ENCODE results near the gene MSI2. TPM values are rescaled to one million over a fixed set of nuclear protein-coding genes. Genes with fewer than 3 reads are reported as not detected.

The MSI2 gene
- total RNA-seq, 2 experiments from 2014 or later, result 87.6 to 96.0 TPM

DNA sequence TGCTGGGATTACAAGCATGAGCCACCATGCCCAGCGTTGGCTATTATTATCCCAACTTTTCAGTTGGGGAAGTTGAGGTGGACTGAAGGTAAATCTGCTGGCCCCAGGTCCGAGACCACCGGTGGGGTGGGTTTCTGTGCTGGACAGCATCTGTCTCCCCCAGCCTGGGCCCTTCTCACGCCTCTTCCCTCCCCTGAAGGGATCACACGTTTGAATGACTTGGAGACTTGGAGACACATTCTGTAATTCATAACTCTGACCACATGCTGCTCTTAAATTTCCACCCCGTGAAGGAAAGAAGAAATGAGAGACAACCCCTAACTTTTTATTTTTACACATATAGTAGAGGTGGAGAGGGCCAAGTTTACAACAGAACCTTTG, 109.8 kb downstream of the MSI2 start:
- CTCF ChIA-PET, result no interaction called here
- POLR2A ChIA-PET, result no interaction called here
- Mint-ChIP-seq H3K27me3 (no peaks in the 10 kb centered on the region), H3K4me1 (peaks cover 5% of the 10 kb centered on the region), H3K36me3 (ENCODE audit: low read depth) (peaks cover 2% of the 10 kb centered on the region), H3K27ac (no peak overlapping the region), H3K4me3 (no peak overlapping the region), H3K9me3 (no peaks in the 10 kb centered on the region)
- no peak for DNase-seq

DNA sequence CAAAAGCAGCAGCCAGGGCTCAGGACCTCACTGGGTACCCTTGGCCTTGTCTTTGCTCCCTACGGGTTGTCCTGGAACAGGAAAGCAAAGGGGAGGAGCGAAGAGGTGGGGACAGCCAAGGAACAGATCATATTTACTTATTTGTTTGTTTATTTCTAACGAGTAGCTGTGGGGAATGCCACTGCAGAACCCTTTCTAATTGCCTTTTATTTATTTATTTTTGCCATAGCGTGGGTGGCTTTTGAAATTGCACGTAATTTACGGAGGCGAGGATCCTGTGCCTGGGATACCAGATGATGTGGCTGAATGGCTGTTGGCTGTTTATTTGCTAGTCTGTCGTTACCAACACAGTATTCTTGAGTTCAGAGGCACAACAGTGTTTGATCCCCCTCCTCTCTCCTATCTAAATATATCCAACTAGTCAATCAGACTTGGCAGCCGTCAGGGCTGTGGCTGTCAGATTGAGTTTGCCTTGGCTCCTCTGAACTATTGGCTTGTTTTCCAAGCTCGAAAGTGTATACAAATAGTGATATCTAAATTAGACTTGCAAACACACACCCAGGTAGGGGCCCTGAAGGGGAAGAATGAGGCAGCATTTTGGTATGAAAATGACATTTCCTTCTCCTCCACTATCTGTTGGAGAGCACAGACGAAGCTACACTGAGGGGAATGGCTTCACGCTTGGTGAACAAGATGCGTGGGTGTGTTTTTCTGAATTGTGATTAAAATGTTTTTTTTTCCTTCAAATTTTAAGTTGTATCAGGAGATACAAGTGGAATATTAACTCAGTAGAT, 110.4 kb downstream of the MSI2 start:
- POLR2A ChIA-PET, result interaction anchor here (0.6 to 0.7 kb wide), 2 partner anchors 40 to 373 kb away, joined by 3 to 5 read pairs; no protein-coding TSS in a partner anchor

DNA sequence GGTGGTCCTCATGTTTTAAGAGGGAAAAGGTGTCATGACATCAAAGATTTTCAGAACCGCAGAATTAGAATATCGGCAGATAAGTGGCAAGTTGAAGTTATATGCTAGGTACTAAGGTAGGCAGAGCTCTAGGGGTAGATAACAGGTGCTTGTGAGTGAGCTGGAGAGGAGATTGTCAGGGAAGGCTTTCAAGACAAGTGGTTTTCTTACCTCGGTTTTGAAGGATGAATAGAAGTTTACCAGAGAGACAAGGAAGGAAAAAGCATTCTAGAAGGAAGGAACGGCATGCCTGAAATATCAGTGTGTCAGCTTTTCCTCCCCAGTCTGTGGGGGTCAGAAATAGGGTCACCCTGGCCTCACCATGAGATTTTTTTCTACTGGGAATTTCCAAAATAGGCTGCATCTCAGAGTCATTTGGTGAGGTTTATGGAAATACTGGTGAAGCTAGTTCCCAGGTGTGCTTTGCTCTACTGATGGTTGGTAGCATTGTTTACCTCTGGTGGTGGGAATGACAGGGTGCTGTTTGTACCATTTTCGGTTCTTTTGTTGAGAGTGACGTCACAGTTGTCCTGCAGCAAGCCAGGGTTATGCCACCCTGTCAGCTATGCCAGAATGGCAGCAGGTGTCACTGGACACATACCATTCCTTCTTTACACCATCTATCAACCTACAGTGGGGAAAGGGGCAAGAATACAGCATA, 112.5 kb downstream of the MSI2 start:
- H3K27ac Mint-ChIP-seq, result no peak overlapping the region
- peaks cover 1% of the 10 kb centered on the region for H3K9me3 Mint-ChIP-seq
- H3K36me3 Mint-ChIP-seq (ENCODE audit: low read depth), result peaks cover 8% of the 10 kb centered on the region
- ChIA-PET POLR2A (no interaction called here), CTCF (interaction anchor here (1.1 kb wide), 1 partner anchor 20 kb away, joined by 3 read pairs; no protein-coding TSS in a partner anchor)
- no peaks in the 10 kb centered on the region for H3K27me3 Mint-ChIP-seq
- DNase-seq, result no peak
- H3K4me3 Mint-ChIP-seq, result no peak overlapping the region
- peaks cover 5% of the 10 kb centered on the region for H3K4me1 Mint-ChIP-seq

More for the DNA sequence above, 110.4 kb downstream of the MSI2 start:
- Mint-ChIP-seq H3K4me1 (peaks cover 5% of the 10 kb centered on the region), H3K27ac (no peak overlapping the region), H3K27me3 (no peaks in the 10 kb centered on the region), H3K36me3 (ENCODE audit: low read depth) (peaks cover 2% of the 10 kb centered on the region), H3K4me3 (no peak overlapping the region), H3K9me3 (no peaks in the 10 kb centered on the region)
- CTCF ChIA-PET, result interaction anchor here (0.6 kb wide), 1 partner anchor 7 kb away, joined by 6 read pairs; no protein-coding TSS in a partner anchor
- no peak for DNase-seq

DNA sequence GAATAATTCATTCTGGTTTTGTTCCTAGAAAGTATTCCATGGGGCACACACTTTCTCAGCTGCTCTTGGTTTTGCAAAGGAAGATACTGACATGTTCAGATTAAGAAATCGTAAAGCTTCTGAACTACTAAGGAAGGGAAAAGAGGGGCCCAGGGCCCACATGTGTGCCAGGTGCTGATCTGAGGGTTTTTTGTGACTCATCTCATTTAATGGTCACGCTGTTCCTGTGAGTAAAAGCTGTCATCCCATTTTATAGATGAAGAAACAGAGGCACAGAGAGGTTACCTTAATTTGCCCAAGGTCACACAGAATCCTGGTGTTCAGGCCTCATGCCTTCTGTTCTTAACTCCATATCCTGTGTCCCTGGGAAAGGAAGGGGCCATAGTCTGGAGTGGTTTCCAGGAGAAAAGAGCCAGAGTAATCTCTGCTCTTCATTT, 113.2 kb downstream of the MSI2 start:
- no peak overlapping the region for H3K27ac Mint-ChIP-seq

DNA sequence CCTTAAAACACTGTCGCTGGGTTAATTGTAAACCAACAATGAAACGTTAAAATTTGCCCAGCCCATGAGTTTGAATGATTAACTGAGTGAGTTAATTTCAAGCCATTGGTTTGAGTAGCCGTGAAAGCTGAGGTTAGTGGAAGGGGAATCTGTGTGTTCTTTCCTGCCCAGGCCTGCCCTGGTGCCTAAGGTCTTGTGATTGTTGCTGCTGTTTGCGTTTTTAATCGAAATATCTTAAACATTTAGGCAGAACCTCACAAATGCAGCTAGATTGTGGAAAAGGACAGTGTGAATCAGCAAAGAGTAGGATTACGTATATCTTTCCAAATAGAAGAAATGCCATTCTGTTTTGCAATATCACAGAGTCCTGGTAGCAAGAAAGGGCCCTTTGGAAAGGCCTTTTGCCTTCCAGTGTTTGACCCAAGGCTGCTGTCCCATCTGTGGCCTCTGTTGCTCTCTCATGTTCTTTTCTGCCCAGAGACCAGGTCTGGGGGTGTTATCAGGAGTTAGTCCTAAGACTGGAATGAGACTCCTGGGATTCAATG, 113.8 kb downstream of the MSI2 start:
- peaks cover 4% of the 10 kb centered on the region for H3K4me1 Mint-ChIP-seq
- no peak for DNase-seq
- POLR2A ChIA-PET, result no interaction called here
- no peaks in the 10 kb centered on the region for H3K27me3 Mint-ChIP-seq
- no peak overlapping the region for H3K27ac Mint-ChIP-seq
- H3K4me3 Mint-ChIP-seq, result no peak overlapping the region
- H3K9me3 Mint-ChIP-seq, result peaks cover 3% of the 10 kb centered on the region
- CTCF ChIA-PET, result interaction anchor here (0.6 kb wide), 1 partner anchor 54 kb away, joined by 3 read pairs; no protein-coding TSS in a partner anchor
- H3K36me3 Mint-ChIP-seq (ENCODE audit: low read depth), result peaks cover 9% of the 10 kb centered on the region

More for the DNA sequence above, 113.2 kb downstream of the MSI2 start:
- H3K9me3 Mint-ChIP-seq, result peaks cover 3% of the 10 kb centered on the region
- no peak for DNase-seq
- H3K36me3 Mint-ChIP-seq (ENCODE audit: low read depth), result peaks cover 9% of the 10 kb centered on the region
- H3K4me1 Mint-ChIP-seq, result peaks cover 5% of the 10 kb centered on the region
- POLR2A ChIA-PET, result no interaction called here
- no peaks in the 10 kb centered on the region for H3K27me3 Mint-ChIP-seq
- CTCF ChIA-PET, result no interaction called here
- H3K4me3 Mint-ChIP-seq, result no peak overlapping the region

DNA sequence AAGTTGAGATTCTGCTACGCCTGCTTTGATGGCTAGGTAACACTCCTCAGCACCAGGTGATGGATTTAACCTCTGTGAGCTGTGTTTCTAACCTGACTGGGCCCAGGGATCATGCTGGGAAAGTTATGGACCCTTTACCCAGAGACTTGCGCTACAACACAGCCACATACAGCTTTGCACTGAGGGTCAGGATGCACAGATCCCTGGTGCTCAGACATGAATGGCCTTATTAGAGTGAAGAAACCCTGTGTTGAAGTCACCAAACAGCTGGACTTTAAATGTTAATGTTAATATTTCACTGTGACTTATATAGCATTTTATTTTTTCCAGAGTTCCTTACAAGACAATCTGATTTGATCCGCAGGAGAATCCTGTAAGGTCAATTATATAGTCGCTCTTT, 114.3 kb downstream of the MSI2 start:
- DNase-seq, result no peak
- peaks cover 3% of the 10 kb centered on the region for H3K4me1 Mint-ChIP-seq
- ChIA-PET CTCF (interaction anchor here (0.6 kb wide), 1 partner anchor 55 kb away, joined by 3 read pairs; no protein-coding TSS in a partner anchor), POLR2A (no interaction called here)
- no peak overlapping the region for H3K4me3 Mint-ChIP-seq
- H3K27ac Mint-ChIP-seq, result no peak overlapping the region
- no peaks in the 10 kb centered on the region for H3K27me3 Mint-ChIP-seq
- peaks cover 10% of the 10 kb centered on the region for H3K36me3 Mint-ChIP-seq (ENCODE audit: low read depth)
- H3K9me3 Mint-ChIP-seq, result peaks cover 3% of the 10 kb centered on the region

DNA sequence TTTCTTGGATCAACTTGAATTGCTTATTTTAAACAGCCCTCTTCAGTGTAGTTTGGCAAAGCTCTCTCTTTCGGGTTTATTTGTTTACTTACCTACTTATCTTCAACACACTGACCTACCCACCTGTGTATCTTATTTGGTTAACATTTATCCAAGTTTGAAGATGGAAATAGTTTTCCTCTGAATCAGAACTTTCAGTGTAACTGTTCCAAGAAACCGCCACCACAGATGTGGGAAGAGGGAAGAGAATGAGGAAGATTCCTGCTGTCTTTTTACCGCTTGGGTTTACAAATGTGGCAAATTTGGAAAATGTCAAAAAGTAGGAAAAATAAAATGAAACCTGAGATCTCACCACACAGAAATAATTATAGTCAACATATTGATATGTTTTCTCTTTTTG, 115.8 kb downstream of the MSI2 start:
- Mint-ChIP-seq H3K36me3 (ENCODE audit: low read depth) (peaks cover 15% of the 10 kb centered on the region), H3K4me1 (peaks cover 3% of the 10 kb centered on the region), H3K27me3 (no peaks in the 10 kb centered on the region), H3K9me3 (peaks cover 3% of the 10 kb centered on the region), H3K27ac (no peak overlapping the region), H3K4me3 (no peak overlapping the region)
- CTCF ChIA-PET, result no interaction called here
- POLR2A ChIA-PET, result no interaction called here
- DNase-seq, result no peak

DNA sequence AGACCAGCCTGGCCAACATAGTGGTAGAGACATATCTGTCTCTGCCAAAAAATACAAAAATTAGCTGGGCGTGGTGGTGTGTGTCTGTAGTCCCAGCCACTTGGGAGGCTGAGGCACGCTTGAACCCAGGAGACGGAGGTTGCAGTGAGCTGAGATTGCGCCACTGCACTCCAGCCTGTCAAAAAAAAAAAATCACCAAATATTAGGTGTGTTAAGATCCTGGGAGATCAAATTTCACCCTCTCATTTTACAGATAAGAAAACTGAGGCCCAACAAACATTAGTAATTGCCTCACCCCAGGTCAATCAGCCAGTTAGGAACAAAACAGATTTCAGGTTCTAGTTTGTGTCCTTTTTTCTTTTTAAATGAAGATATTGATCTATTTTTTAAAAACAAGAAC, 116.7 kb downstream of the MSI2 start:
- no peak for DNase-seq
- Mint-ChIP-seq H3K27me3 (no peaks in the 10 kb centered on the region), H3K36me3 (ENCODE audit: low read depth) (peaks cover 15% of the 10 kb centered on the region), H3K9me3 (peaks cover 3% of the 10 kb centered on the region), H3K4me1 (peaks cover 3% of the 10 kb centered on the region), H3K4me3 (no peak overlapping the region), H3K27ac (no peak overlapping the region)
- POLR2A ChIA-PET, result no interaction called here
- CTCF ChIA-PET, result interaction anchor here (0.9 kb wide), 1 partner anchor 172 kb away, joined by 3 read pairs; no protein-coding TSS in a partner anchor

DNA sequence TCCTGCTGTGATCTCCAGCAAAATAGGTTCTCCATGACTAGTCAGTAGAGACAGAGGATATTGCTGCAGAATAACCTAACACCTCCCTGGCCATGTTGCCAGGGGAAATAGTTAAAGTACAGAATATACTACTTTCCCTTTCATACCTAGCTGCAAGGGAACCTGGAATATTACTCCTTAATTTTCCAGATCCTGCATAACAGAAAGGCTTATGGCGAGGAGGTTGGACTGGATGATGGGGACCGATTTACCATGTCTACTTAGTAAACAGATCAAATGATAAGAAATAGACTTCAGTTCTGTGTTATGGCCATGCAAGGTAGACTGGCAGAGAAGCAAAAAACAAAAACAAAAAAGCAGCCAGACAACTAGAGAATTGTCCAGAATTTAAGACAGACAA, 117.4 kb downstream of the MSI2 start:
- CTCF ChIA-PET, result no interaction called here
- H3K36me3 Mint-ChIP-seq (ENCODE audit: low read depth), result peaks cover 15% of the 10 kb centered on the region

DNA sequence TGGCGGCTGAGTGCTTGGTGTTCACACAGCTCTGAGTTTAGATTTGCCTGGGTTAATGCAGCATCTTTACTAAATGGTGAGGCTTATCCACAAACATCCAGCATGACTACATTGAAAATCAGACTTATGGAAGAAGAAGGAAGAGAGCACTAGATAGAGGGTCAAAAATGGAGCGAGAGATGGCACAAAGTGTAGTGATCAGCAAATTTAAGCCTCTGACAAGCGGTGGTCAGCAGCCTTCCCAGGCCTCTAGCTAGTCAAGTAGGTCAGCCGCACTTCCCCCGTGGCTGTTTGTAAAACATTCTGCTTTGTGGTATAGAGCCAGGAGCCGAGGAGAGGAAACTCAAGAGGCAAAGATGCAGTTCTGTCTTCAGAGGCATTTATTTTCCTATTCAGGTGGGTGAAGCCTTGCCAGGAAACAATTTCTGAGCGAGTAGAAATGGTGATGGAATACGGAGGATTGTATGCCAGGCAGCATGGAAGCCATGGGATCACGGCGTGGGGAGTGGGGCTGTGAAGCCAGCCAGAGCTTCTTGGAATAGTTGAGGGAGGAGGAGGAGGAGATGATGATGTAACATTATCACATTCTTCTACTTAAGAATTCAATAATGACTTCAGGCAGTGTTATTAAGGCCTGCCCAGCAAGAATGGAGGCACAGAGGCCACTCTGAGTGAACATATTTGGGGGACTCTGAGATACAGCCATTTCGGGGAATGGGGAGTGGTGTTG, 118.9 kb downstream of the MSI2 start:
- peaks cover 3% of the 10 kb centered on the region for H3K9me3 Mint-ChIP-seq
- no peak overlapping the region for H3K4me3 Mint-ChIP-seq
- peaks cover 15% of the 10 kb centered on the region for H3K36me3 Mint-ChIP-seq (ENCODE audit: low read depth)
- CTCF ChIA-PET, result no interaction called here
- H3K27me3 Mint-ChIP-seq, result no peaks in the 10 kb centered on the region
- H3K27ac Mint-ChIP-seq, result no peak overlapping the region
- DNase-seq, result no peak
- POLR2A ChIA-PET, result no interaction called here
- H3K4me1 Mint-ChIP-seq, result peaks cover 13% of the 10 kb centered on the region

More for the DNA sequence above, 117.4 kb downstream of the MSI2 start:
- DNase-seq, result no peak
- H3K27me3 Mint-ChIP-seq, result no peaks in the 10 kb centered on the region
- H3K4me3 Mint-ChIP-seq, result no peak overlapping the region
- POLR2A ChIA-PET, result no interaction called here
- peaks cover 4% of the 10 kb centered on the region for H3K4me1 Mint-ChIP-seq
- no peak overlapping the region for H3K27ac Mint-ChIP-seq
- peaks cover 3% of the 10 kb centered on the region for H3K9me3 Mint-ChIP-seq

DNA sequence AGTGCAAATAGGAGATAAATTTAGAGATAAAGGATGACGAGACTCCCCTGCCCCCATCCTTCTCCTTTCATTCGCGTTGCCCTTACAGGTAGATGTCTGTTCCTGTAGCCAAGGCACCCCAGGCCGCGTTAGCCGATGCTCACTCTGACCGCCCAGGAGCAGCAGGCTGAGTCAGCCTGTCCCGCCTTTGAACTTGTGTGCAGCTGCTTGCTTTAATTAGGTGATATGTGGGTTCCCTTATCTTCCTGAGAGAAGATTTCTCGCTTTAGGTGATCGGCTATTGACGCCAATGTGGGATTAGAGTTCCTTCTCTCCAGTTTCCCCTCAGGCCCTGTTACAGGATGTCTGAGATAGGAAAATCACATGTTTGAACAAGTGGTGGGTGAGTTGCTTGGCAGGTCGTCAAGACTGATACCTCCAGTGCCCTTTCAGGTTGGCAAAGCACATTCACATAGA, 119.5 kb downstream of the MSI2 start:
- no peak overlapping the region for H3K4me3 Mint-ChIP-seq
- no peak for DNase-seq
- no peak overlapping the region for H3K27ac Mint-ChIP-seq
- ChIA-PET POLR2A (no interaction called here), CTCF (no interaction called here)
- H3K4me1 Mint-ChIP-seq, result peaks cover 13% of the 10 kb centered on the region
- H3K36me3 Mint-ChIP-seq (ENCODE audit: low read depth), result peaks cover 15% of the 10 kb centered on the region
- no peaks in the 10 kb centered on the region for H3K27me3 Mint-ChIP-seq
- peaks cover 3% of the 10 kb centered on the region for H3K9me3 Mint-ChIP-seq

DNA sequence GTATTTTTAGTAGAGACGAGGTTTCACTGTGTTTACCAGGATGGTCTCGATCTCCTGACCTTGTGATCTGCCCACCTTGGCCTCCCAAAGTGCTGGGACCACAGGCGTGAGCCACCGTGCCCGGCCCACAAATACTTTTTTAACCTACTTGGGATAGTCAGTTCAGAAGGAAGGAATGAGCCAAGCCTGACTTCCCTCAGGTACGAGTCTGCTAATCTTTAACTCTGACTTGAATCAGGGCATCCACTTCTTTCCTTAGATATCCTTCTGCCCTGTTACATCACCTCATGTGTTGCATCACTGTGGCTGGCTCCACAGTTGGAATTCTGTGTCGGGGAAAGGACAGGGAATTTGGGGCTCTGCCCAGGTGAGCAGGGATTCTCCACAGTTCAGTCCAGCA, 120.8 kb downstream of the MSI2 start:
- peaks cover 13% of the 10 kb centered on the region for H3K4me1 Mint-ChIP-seq
- peaks cover 17% of the 10 kb centered on the region for H3K36me3 Mint-ChIP-seq (ENCODE audit: low read depth)
- H3K27ac Mint-ChIP-seq, result no peak overlapping the region
- CTCF ChIA-PET, result no interaction called here
- DNase-seq, result no peak
- peaks cover 3% of the 10 kb centered on the region for H3K9me3 Mint-ChIP-seq
- H3K4me3 Mint-ChIP-seq, result no peak overlapping the region
- POLR2A ChIA-PET, result no interaction called here
- no peaks in the 10 kb centered on the region for H3K27me3 Mint-ChIP-seq
